Activated CD4-positive, CD25-positive, alpha-beta regulatory T cell treated with anti-CD3 and anti-CD28 coated beads, Interleukin-2, amount 50 U/mL, for 16 hours (primary cell): ENCODE data around the gene CROCC.
"Not testable (repeated sequence)": the region's sequence is repeated elsewhere in the genome, so short reads cannot be mapped to it uniquely, and the experiment has no call there.

Experiments
- DNase-seq: peaks from one replicate; pipeline ENCODE4 v3.0.0-alpha.2; 2020; ENCODE audit warnings: low read depth, low spot score

Gene CROCC

DNA sequence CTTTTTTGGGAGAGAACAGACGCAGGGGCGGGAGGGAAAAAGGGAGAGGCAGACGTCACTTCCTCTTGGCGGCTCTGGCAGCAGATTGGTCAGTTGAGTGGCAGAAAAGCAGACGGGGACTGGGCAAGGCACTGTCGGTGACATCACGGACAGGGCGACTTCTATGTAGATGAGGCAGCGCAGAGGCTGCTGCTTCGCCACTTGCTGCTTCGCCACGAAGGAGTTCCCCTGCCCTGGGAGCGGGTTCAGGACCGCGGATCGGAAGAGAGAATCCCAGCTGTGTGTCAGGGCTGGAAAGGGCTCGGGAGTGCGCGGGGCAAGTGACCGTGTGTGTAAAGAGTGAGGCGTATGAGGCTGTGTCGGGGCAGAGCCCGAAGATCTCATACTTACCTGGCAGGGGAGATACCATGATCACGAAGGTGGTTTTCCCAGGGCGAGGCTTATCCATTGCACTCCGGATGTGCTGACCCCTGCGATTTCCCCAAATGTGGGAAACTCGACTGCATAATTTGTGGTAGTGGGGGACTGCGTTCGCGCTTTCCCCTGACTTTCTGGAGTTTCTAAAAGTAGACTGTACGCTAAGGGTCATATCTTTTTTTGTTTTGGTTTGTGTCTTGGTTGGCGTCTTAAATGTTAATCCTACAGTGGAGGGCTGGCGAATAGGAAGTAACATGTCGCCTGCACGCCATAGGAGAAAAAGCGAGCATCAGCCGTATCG lies 26.0 kb upstream of the CROCC start, which contains the start of gene RNU1-2:
TSS of gene RNU1-2 (plus strand) at position 383 of the 718 bp plus-strand sequence.
- DNase-seq = peak; percentile 73

DNA sequence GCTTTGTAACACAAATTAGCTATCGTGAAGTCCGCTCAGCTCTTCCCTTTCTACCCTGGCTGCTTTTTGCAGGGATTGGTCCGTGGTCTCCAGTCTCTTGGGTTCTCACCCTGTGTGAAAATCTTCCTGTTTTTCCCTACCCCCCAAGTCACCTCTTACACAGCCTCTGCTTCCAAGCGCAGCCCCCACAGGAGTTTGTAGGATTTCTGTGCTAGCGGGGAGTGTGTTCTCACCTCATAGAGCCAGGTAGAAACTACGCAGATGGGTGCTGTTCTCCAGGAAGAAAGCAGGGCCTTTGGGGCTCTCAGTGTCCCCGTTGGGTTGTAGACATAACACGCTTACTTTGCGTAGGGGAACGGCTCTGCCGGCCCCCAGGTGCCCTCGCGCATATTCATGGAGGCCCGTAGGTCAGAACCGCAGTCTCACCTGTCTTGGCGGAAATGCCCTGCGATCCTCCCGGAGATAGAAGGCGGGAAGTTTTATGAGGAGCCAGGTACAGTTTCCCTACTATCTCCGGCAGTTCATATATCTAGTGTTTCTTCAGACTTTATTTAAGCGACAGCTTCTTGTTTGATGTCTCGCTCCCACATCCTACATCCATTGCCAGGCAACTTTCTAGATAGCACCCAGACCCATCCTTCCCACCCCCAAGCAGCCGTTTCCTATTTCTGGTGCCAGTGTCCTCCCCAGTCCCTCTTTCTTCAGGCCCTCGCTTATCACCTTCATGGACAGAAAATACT lies 25.2 kb upstream of the CROCC start:
- DNase-seq = peak; percentile 67

- not testable (repeated sequence) for DNase-seq
These were observed 24.1 kb upstream of the CROCC start for GRCh38 chr1:16897653-16898052.

DNA sequence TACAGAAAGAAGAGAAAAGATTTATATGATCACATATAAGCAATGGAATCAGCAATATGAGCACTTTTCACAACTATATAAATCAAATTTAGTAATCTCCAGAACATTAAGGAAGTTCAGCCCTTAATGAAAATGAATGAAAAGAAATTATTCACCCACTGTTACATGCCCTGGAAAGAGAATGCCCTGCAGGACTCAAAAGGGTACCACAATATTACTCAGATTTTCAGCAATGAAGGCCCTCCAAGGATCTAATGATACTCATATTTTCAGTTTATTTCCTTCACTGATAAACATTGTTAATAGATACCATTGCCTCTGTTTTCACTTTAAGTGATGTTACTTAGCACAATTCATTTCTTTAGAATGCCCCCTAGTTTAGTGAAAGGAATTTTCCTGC lies 23.4 kb upstream of the CROCC start:
- not testable (repeated sequence) for DNase-seq

DNA sequence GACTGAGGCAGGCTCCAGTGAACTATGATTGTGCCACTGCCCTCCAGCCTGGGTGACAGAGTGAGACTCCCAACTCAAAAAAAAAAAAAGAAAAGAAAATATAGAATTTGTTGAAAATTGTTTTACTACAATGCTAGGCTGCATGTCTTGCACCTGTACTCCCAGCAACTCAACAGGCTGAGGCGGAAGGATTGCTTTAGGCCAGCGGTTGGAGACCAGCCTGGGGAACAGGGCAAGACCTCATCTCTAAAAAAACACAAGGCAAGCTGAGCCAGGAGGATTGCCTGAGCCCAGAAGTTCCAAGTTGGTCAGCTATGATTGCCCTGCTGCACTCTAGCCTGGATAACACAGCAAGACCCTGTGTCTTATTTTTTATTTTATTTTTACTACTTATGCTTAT lies 22.7 kb upstream of the CROCC start:
- not testable (repeated sequence) for DNase-seq

GRCh38 chr1:16900751-16901150 lies 21.0 kb upstream of the CROCC start:
- DNase-seq = no peak

DNA sequence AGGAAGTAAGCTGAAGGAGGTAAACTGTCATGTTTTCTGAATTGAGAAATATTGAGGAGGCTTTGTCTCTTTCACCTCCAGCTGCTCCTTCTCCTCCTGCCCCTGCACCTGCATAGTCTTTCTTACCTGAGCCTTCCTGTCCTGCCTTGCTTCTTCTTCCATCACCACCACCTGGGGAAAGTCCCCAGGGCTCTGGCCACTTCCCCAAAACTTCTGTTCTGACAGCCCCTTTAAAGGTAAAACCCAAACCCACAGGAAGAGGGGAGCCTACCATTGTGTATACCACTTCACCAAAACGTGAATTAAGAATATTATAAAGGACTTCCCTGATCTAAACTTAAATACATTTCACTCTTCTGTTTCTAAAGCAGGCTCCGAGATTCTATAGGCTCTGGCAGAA lies 20.4 kb upstream of the CROCC start:
- not testable (repeated sequence) for DNase-seq

DNA sequence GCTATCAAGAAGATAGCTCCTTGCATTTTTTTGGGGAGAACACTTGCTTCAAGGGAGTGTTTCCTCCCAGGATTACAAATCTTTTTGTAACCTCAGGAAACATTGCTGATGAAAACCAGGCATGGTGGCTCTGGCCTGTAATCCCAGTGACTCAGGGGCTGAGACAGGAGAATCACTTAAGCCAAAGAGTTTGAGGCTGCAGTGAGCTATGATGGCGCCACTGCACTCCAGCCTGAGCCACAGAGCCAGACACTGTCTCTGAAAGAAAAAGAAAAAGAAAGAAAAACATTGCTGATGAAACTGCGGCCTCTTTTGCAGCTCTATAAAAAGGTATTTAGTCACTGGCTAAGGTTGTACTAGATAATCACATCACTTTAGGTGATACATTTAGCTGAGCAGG lies 18.7 kb upstream of the CROCC start:
- no peak for DNase-seq

DNA sequence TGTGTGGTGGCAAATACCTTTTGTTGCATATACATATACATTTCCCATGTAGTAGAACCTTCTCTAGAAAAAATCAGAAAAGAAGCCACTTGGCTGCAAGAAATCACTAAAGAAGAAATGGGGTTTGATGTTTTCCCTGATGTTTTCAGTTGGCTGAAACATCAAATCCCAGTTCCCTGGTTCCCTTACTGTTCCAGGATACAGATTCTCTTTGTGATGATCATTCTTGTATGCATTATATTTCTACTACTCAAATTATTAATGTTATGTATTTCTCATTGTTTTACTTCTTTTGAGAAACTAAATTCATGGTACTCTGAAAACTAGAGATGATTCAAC lies 18.3 kb upstream of the CROCC start:
- no peak for DNase-seq

- DNase-seq = peak; percentile 96
These were observed 17.1 kb upstream of the CROCC start for GRCh38 chr1:16904560-16905109.

DNA sequence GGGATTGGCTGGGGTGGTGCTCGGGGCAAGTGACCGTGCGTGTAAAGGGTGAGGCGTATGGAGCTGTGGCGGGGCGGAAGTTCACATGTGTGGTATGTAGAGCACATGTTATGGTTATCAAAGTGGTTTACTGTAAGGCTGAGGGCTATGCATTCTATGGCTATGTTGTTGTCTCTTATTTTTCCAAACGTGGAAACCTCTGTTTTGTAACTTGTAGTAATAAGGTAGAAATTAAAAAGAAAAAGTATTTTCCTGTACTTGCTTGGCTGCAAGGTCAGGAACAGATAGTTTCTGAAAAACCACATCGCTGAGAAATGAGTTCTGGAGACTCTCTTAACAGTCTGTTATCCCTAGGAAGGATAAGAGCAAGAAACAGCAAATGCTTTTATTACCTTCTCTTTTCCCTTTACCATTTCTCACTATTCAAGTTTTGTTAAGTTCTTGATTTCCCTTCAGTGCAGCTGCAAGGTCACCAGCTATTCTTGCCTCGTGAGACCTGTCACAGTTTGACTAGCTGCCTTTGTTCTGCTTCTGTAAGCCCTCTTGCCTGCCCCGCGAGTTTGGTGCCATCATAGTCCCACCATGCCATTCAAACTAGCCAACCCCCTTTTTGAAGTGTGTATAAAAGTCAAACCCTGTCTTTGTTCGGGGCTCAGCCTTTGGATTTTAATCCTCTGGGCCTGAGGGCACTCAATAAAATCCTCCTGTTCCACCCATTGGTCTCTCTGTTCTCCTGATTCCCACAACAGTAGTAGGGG lies 16.4 kb upstream of the CROCC start:
- no peak for DNase-seq

DNA sequence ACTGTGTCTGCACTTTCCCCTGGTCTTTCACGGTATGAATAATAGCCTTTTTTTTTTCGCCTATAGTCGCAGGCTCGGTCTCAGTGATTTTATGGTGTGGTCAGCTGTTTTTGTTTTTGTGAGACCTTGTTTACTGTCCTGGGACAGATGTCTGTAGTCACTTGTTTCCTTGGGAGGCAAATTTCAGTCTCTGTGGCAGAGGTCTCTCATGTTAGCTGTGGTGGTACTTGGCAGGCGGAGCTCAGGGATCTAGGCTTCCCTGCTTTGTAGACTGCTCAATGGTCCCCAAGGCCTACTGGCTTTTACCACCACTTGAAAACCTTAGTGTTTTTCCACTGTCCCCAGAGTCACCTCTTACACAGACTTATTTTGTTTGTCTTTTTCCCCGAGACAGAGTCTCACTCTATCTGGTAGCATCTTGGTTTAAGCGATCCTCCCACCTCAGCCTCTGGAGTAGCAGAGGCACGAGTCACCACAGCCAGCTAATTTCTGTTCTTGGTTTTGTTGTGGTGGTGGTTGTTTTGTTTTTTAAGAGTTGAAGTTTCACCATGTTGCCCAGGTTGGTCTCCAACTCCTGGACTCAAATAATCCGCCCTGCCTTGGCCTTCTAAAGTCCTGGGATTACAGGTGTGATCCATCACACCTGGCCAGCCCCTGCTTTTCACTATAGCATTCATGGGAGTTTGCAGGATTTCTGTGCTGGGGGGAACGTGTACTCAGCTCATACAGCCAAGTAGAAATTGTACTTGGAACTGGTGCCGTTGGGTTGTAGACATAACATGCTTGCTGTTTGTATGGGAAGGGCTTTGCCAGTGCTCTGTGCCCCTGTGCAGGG lies 15.6 kb upstream of the CROCC start:
- no peak for DNase-seq

DNA sequence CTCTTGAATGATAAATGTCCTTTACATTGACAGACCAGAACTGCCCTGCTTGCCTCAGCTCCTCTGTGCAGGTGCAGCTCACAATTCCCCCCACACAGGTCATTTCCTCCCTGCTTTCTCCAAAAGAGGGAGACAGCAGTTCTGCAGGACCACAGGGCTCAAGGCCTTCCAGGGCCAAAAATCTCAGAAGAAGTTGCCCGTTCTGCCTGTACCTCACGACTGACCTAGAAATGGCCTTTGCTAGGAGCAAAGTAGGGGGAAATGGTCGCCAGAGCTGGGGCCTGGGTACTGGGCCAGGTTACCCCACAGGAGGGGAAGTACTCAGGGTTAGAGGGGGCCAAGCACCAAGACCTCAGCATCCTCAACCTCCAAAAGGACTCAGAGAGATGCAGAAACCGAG lies 14.9 kb upstream of the CROCC start:
- no peak for DNase-seq

GRCh38 chr1:16907870-16908758 lies 13.6 kb upstream of the CROCC start:
- DNase-seq = no peak

- not testable (repeated sequence) for DNase-seq
These were observed 9.6 kb upstream of the CROCC start for GRCh38 chr1:16911851-16912721.

DNA sequence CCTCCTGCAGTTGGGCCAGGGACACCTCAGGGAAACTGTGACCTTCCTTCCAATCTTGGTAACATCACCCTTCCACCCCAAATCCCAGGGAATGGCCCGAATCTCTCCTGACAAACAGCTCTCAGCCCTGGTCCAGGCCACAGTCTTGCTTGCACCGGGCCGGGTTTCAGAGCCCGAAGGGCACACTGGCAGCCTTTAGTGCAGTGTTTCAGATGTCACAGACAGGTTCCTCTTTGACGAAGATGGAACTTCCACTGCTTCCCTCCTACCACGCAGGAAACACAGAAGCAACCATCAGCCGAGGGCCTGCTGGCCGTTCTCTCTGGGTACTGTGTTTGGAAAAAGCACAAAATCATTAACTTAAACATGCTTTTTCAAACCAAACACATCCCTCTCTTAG lies 9.0 kb upstream of the CROCC start:
- DNase-seq = not testable (repeated sequence)

DNA sequence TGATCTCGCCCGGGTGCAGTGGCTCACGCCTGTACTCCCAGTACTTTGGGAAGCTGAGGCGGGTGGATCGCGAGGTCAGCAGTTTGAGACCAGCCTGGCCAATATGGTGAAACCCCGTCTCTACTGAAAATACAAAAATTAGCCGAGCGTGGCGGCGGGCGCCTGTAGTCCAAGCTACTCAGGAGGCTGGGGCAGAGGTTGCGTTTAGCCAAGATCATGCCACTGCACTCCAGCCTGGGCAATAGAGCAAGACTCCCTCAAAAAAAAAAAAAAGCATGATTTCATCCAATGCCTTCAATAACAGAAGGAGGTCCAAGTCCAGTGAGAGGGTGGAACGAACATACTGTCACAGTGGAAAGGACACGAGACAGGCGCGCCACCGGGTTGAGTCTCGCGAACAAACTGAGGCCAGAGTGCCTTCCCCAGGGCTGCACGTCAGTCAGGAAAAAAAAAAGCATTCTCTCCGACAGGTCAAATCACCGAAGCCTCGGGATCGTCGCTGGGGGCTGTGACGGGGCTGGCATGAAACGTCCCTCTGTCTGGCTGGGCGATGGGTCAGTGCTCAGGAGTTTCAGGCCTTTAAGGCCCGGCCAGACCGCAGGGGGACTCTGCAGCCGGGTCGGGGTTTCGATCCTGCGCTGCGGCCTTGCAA lies 8.4 kb upstream of the CROCC start:
- DNase-seq = no peak

DNA sequence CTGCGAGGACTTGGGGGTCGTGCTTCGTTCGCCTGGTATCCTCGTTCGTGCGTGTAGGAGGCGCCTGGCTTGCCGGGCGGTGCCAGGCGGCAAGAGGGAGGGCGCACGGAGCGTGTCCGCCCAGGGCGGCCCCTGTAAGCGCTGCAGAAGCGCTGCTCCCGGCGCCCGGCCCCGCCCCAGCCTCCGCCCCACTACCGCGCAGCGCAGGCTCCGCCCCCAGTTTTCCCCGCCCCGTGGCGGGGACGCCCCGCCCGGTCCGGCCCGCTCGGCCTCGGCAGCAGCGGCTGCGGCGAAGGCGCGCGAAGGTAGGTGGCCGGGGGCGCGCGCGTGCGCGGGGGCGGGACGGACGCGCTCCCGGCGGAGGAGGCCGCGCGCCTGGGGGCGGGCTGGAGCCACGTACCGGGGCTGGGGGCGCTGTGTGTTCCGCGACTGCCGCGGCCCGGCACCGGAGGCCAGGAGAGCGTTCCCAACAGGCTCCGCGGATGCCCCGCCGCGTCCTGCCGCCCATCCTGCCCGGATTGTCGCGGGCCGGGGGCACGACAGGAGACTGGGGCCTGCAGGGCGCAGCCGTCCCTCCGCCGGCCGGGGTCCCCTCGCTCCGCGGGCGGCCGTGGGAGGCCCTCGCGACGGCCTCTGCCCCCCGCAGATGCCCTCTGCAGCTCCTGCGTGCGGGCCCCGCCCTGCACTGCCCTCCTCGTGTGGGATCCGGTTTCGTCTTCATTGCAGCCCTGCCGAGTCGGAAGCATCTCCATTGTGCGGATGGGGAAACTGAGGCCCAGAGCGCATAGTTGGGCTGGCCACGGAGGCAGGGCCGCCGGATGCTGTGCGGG lies 7.7 kb upstream of the CROCC start:
- DNase-seq = peak; percentile 85
